Endothelial cell of umbilical vein (primary cell): ENCODE data around the gene FAM81A. TPM values are rescaled to one million over a fixed set of nuclear protein-coding genes. Genes with fewer than 3 reads are reported as not detected.

ENCODE experiments used
- BruUV-seq: library from RNA; stranded (reverse); fragments of 400-500 nt; replicated peaks from 2 replicates; lab custom pipeline; 2021; lab: Mats Ljungman, UMichigan
- CTCF ChIA-PET: fragments of 300-600, 350-600 bp; sonication (Branson Sonifier 250); formaldehyde crosslinking; loops from one replicate; lab custom pipeline; 2021; ENCODE audit warnings: antibody characterized with exemption, inconsistent platforms; lab: Charles Lee
- POLR2A ChIA-PET: fragments of 300-600, 350-600 bp; sonication (Branson Sonifier 250); formaldehyde crosslinking; loops from one replicate; lab custom pipeline; 2021; ENCODE audit warnings: antibody characterized with exemption, inconsistent platforms; lab: Charles Lee
- DNase-seq: peaks from one replicate; pipeline ENCODE4 v3.0.0-alpha.2; 2011; ENCODE audit warnings: low read depth, low spot score
- FAIRE-seq: peaks from 2 replicates; lab custom pipeline; 2011; peaks lifted over from hg19 to GRCh38; lab: Jason Lieb, UNC
- H2AFZ ChIP-seq: 2 replicates; pipeline ENCODE4 v1.6.0; 2012; ENCODE audit warnings: low read depth, low read length, control low read depth, inconsistent platforms
- H3K27ac ChIP-seq: 2 replicates; pipeline ENCODE4 v1.5.1; 2011; ENCODE audit warnings: low read depth, mild to moderate bottlenecking, control low read depth, low read length, moderate library complexity; ENCODE audit not compliant: insufficient read depth
- H3K27me3 ChIP-seq, 2 experiments: 2 replicates each; pipeline versions ENCODE4 v1.6.0 to v1.6.1; 2011; ENCODE audit warnings: low read length in 2 of 2, mixed read lengths in 1 of 2; ENCODE audit not compliant: control insufficient read depth in 2 of 2, insufficient read depth in 2 of 2
- H3K36me3 ChIP-seq, 2 experiments: 2 replicates in 1 of 2; 3 replicates in 1 of 2; pipeline ENCODE4 v1.5.1; 2011; ENCODE audit warnings: low read length in 2 of 2, mild to moderate bottlenecking in 1 of 2, moderate library complexity in 1 of 2; ENCODE audit not compliant: control insufficient read depth in 2 of 2, insufficient read depth in 2 of 2; ENCODE audit errors: extremely low read depth in 1 of 2
- H3K4me1 ChIP-seq: 3 replicates; pipeline ENCODE4 v1.5.1; 2011; ENCODE audit warnings: mild to moderate bottlenecking, low read length; ENCODE audit not compliant: control insufficient read depth, insufficient read depth; ENCODE audit errors: extremely low read depth
- H3K4me2 ChIP-seq: 2 replicates; pipeline ENCODE4 v1.6.1; 2011; ENCODE audit warnings: low read length, control low read depth, mixed read lengths; ENCODE audit not compliant: insufficient read depth
- H3K4me3 ChIP-seq, 3 experiments: fragments of 200-600 bp in 1 of 3; sonication (generic), shearing (Covaris generic) in 1 of 3; replicated peaks in 1 of 3; 2 replicates each; pipeline ENCODE4 v1.5.1; 2011 to 2016; ENCODE audit warnings: control low read depth in 3 of 3, low read length in 3 of 3, mild to moderate bottlenecking in 2 of 3, inconsistent platforms in 1 of 3, low read depth in 1 of 3, moderate library complexity in 1 of 3; ENCODE audit not compliant: insufficient read depth in 1 of 3
- H3K79me2 ChIP-seq: 2 replicates; pipeline ENCODE4 v1.6.0; 2012; ENCODE audit warnings: low read length, inconsistent platforms; ENCODE audit not compliant: control insufficient read depth, insufficient read depth
- H3K9ac ChIP-seq: replicated peaks from 2 replicates; pipeline ENCODE3; 2011; ENCODE audit warnings: low read length, control low read depth; ENCODE audit not compliant: insufficient read depth; ENCODE audit errors: extremely low read depth
- H3K9me1 ChIP-seq: replicated peaks from 3 replicates; pipeline ENCODE4 v1.6.0; 2011; ENCODE audit warnings: mild to moderate bottlenecking, low read length; ENCODE audit not compliant: control insufficient read depth, insufficient read depth; ENCODE audit errors: extremely low read depth
- H3K9me3 ChIP-seq: replicated peaks from 2 replicates; pipeline ENCODE4 v1.5.1; 2012; ENCODE audit warnings: low read length, inconsistent platforms; ENCODE audit not compliant: control insufficient read depth, insufficient read depth
- H4K20me1 ChIP-seq: replicated peaks from 2 replicates; pipeline ENCODE3; 2011; ENCODE audit warnings: mild to moderate bottlenecking, low read length; ENCODE audit not compliant: control insufficient read depth, insufficient read depth; ENCODE audit errors: extremely low read depth
- CTCF ChIP-seq, 2 donors: IDR thresholded peaks; 1 replicate in 1 of 2; 2 replicates in 1 of 2; pipeline ENCODE4 v1.5.1; 2011; ENCODE audit warnings: low read length in 2 of 2, mild to moderate bottlenecking in 2 of 2, moderate library complexity in 2 of 2, control low read depth in 1 of 2, inconsistent platforms in 1 of 2, low read depth in 1 of 2; ENCODE audit not compliant: insufficient read depth in 1 of 2; ENCODE audit errors: extremely low read depth in 1 of 2
- GATA2 ChIP-seq: IDR thresholded peaks from 2 replicates; pipeline ENCODE4 v1.7.0; 2011; ENCODE audit warnings: low read depth, mild to moderate bottlenecking, moderate library complexity, mixed read lengths, low read length; ENCODE audit not compliant: insufficient read length, insufficient read depth
- POLR2AphosphoS5 ChIP-seq: IDR thresholded peaks from 2 replicates; pipeline ENCODE4 v1.6.1; 2012; ENCODE audit warnings: low read depth, mild to moderate bottlenecking, control low read depth, low read length, moderate library complexity; ENCODE audit not compliant: insufficient read depth
- dilution Hi-C: fragments of 300-500 bp; cut with MboI; formaldehyde crosslinking; loops from one replicate; pipeline ENCODE4 v1.15.0; 2019; ENCODE audit warnings: low sequenced_read_pairs; ENCODE audit not compliant: extremely low pct_ligation_motif_present
- intact Hi-C: fragments of 100-400 bp; cut with micrococcal nuclease; formaldehyde crosslinking; loops from one replicate; pipeline ENCODE4 v1.10.0; 2022
- polyA plus RNA-seq, 4 experiments: library from polyadenylated mRNA; depleted of rRNA in 3 of 4; stranded (reverse) in 3 of 4; unstranded in 1 of 4; fragments of >200 nt; gene quantifications; 2 replicates each; pipeline versions ENCODE4 v1.2.1 to v1.2.3, GENCODE V29; 2011 to 2012; ENCODE audit warnings: missing spikeins in 1 of 4
- total RNA-seq: library from RNA; stranded (reverse); gene quantifications from 2 replicates; pipeline ENCODE4 v1.2.3, GENCODE V29; 2021

FAM81A gene
- total and polyA plus RNA-seq, 2 donors (not counting 3 experiments of a cell fraction or from before 2014, with no cell fraction given), result 0.28 to 1.2 TPM

- FAIRE-seq (peak; percentile 64), DNase-seq (no peak)
- Histone ChIP-seq H4K20me1 (no peaks in the 10 kb centered on the region), H3K79me2 (no peaks in the 10 kb centered on the region), H3K9ac (no peak overlapping the region), H3K4me3 (no peak overlapping the region), H3K36me3 (no peaks in the 10 kb centered on the region), H2AFZ (no peak overlapping the region), H3K27ac (no peak overlapping the region), H3K27me3 (no peaks in the 10 kb centered on the region), H3K4me1 (no peaks in the 10 kb centered on the region), H3K9me3 (no peaks in the 10 kb centered on the region), H3K4me2 (no peak overlapping the region), H3K9me1 (no peaks in the 10 kb centered on the region)
- TF ChIP-seq POLR2AphosphoS5 (no peak), GATA2 (no peak)
- intact Hi-C loops (no loop called here), dilution Hi-C loops (no loop called here)
- no TSS peak for BruUV-seq
- ChIA-PET POLR2A (no interaction called here), CTCF (interaction anchor here (0.5 to 2.9 kb wide), 71 partner anchors 8 to 1777 kb away, joined by 3 to 50 read pairs (median 4); partner anchors contain the start of genes GTF2A2, MINDY2 and RNF111)
These were observed 90.4 kb downstream of the FAM81A start for GRCh38 chr15:59528429-59528828.

- no TSS peak for BruUV-seq
- no peaks in the 10 kb centered on the region for H3K79me2 ChIP-seq
- no peak overlapping the region for H3K9ac ChIP-seq
- H3K4me3 ChIP-seq, result no peak overlapping the region
- H2AFZ ChIP-seq, result no peak overlapping the region
- dilution Hi-C loops (no loop called here), intact Hi-C loops (loop anchor here (1.0 kb wide), 1 partner anchor 572 kb away; no protein-coding TSS in a partner anchor)
- no peaks in the 10 kb centered on the region for H3K27me3 ChIP-seq
- H3K9me3 ChIP-seq, result no peaks in the 10 kb centered on the region
- H3K36me3 ChIP-seq, result no peaks in the 10 kb centered on the region
- H4K20me1 ChIP-seq, result no peaks in the 10 kb centered on the region
- ChIA-PET POLR2A (no interaction called here), CTCF (interaction anchor here (0.5 to 2.9 kb wide), 82 partner anchors 8 to 1778 kb away, joined by 3 to 50 read pairs (median 4); partner anchors contain the start of genes GTF2A2, MINDY2 and RNF111)
- peak; percentile 78 to 84 for TF ChIP-seq CTCF (IDR thresholded peaks at IDR 0.05; ENCODE audit: extremely low read depth in 1 of 2, insufficient read depth in 1 of 2, low read depth in 1 of 2, low read length in 2 of 2)
- no peak for TF ChIP-seq GATA2
- H3K9me1 ChIP-seq, result no peaks in the 10 kb centered on the region
- no peak overlapping the region for H3K27ac ChIP-seq
- H3K4me1 ChIP-seq, result no peaks in the 10 kb centered on the region
- DNase-seq, result peak; percentile 84
- H3K4me2 ChIP-seq, result no peak overlapping the region
- FAIRE-seq, result peak; percentile 98
These were observed 91.0 kb downstream of the FAM81A start for GRCh38 chr15:59528961-59529402.
